Measurements from ENCODE around the gene DBN1.
A peak's percentile ranks its signal among the peaks of the same experiment; 100 is the strongest.

The DBN1 gene

GRCh38 chr5:177474846-177475562, 1.6 kb upstream of the DBN1 start:
- Histone ChIP-seq H3K9ac (ENCODE audit: low read depth in 1 of 2, low read length in 2 of 2) (no peak overlapping the region), H3K27me3 (ENCODE audit: control insufficient read depth in 1 of 2, insufficient read depth in 2 of 2, low read length in 2 of 2) (no peaks in the 10 kb centered on the region), H3K4me3 (ENCODE audit: low read depth in 1 of 2, low read length in 2 of 2) (no peak overlapping the region), H3K27ac (ENCODE audit: low read depth, low read length) (no peak overlapping the region), H3K36me3 (ENCODE audit: control insufficient read depth in 1 of 2, insufficient read depth in 2 of 2, low read length in 2 of 2) (no peaks in the 10 kb centered on the region), H3K4me1 (ENCODE audit: control insufficient read depth in 1 of 2, insufficient read depth in 2 of 2, low read length in 2 of 2) (peaks cover 29 to 30% of the 10 kb centered on the region in 2 donors), H3K9me3 (ENCODE audit: control insufficient read depth in 1 of 2, low read length in 2 of 2) (no peaks in the 10 kb centered on the region)

- Histone ChIP-seq H3K36me3 (ENCODE audit: control insufficient read depth in 1 of 2, insufficient read depth in 2 of 2, low read length in 2 of 2) (no peaks in the 10 kb centered on the region), H3K4me1 (ENCODE audit: control insufficient read depth in 1 of 2, insufficient read depth in 2 of 2, low read length in 2 of 2) (peaks cover 20 to 21% of the 10 kb centered on the region in 2 donors), H3K27ac (ENCODE audit: low read depth, low read length) (no peak overlapping the region), H3K9me3 (ENCODE audit: control insufficient read depth in 1 of 2, low read length in 2 of 2) (no peaks in the 10 kb centered on the region), H3K4me3 (ENCODE audit: low read depth in 1 of 2, low read length in 2 of 2) (no peak overlapping the region), H3K27me3 (ENCODE audit: control insufficient read depth in 1 of 2, insufficient read depth in 2 of 2, low read length in 2 of 2) (no peaks in the 10 kb centered on the region), H3K9ac (ENCODE audit: low read depth in 1 of 2, low read length in 2 of 2) (no peak overlapping the region)
Observed at GRCh38 chr5:177474002-177474476, 605 bp upstream of the DBN1 start.

- Histone ChIP-seq H3K9ac (ENCODE audit: low read depth in 1 of 2, low read length in 2 of 2) (peak overlapping the region; percentile 32 to 38), H3K36me3 (ENCODE audit: control insufficient read depth in 1 of 2, insufficient read depth in 2 of 2, low read length in 2 of 2) (no peaks in the 10 kb centered on the region), H3K27me3 (ENCODE audit: control insufficient read depth in 1 of 2, insufficient read depth in 2 of 2, low read length in 2 of 2) (no peaks in the 10 kb centered on the region), H3K9me3 (ENCODE audit: control insufficient read depth in 1 of 2, low read length in 2 of 2) (no peaks in the 10 kb centered on the region), H3K27ac (ENCODE audit: low read depth, low read length) (no peak overlapping the region), H3K4me1 (ENCODE audit: control insufficient read depth in 1 of 2, insufficient read depth in 2 of 2, low read length in 2 of 2) (peaks cover 15 to 17% of the 10 kb centered on the region in 2 donors), H3K4me3 (ENCODE audit: low read depth in 1 of 2, low read length in 2 of 2) (peak overlapping the region; percentile 56 to 62)
Observed at GRCh38 chr5:177472460-177473442, 683 bp downstream of the DBN1 start.

- no peak overlapping the region for H3K27ac ChIP-seq (ENCODE audit: low read depth, low read length)
- H3K4me1 ChIP-seq (ENCODE audit: control insufficient read depth in 1 of 2, insufficient read depth in 2 of 2, low read length in 2 of 2): peaks cover 15 to 17% of the 10 kb centered on the region in 2 donors
- H3K27me3 ChIP-seq (ENCODE audit: control insufficient read depth in 1 of 2, insufficient read depth in 2 of 2, low read length in 2 of 2): no peaks in the 10 kb centered on the region
- H3K9ac ChIP-seq (ENCODE audit: low read depth in 1 of 2, low read length in 2 of 2): peak overlapping the region; percentile 32 to 38
- no peaks in the 10 kb centered on the region for H3K9me3 ChIP-seq (ENCODE audit: control insufficient read depth in 1 of 2, low read length in 2 of 2)
- H3K4me3 ChIP-seq (ENCODE audit: low read depth in 1 of 2, low read length in 2 of 2): peak overlapping the region; percentile 56 to 62
- H3K36me3 ChIP-seq (ENCODE audit: control insufficient read depth in 1 of 2, insufficient read depth in 2 of 2, low read length in 2 of 2): no peaks in the 10 kb centered on the region
Observed at GRCh38 chr5:177471610-177472356, 1.7 kb downstream of the DBN1 start.

- no peaks in the 10 kb centered on the region for H3K9me3 ChIP-seq (ENCODE audit: control insufficient read depth in 1 of 2, low read length in 2 of 2)
- H3K9ac ChIP-seq (ENCODE audit: low read depth in 1 of 2, low read length in 2 of 2): no peak overlapping the region
- H3K36me3 ChIP-seq (ENCODE audit: control insufficient read depth in 1 of 2, insufficient read depth in 2 of 2, low read length in 2 of 2): no peaks in the 10 kb centered on the region
- H3K27ac ChIP-seq (ENCODE audit: low read depth, low read length): no peak overlapping the region
- no peaks in the 10 kb centered on the region for H3K27me3 ChIP-seq (ENCODE audit: control insufficient read depth in 1 of 2, insufficient read depth in 2 of 2, low read length in 2 of 2)
- H3K4me1 ChIP-seq (ENCODE audit: control insufficient read depth in 1 of 2, insufficient read depth in 2 of 2, low read length in 2 of 2): peaks cover 15 to 17% of the 10 kb centered on the region in 2 donors
- no peak overlapping the region for H3K4me3 ChIP-seq (ENCODE audit: low read depth in 1 of 2, low read length in 2 of 2)
Observed at GRCh38 chr5:177470759-177471536, 2.5 kb downstream of the DBN1 start.

- peaks cover 15 to 17% of the 10 kb centered on the region in 2 donors for H3K4me1 ChIP-seq (ENCODE audit: control insufficient read depth in 1 of 2, insufficient read depth in 2 of 2, low read length in 2 of 2)
- no peak overlapping the region for H3K9ac ChIP-seq (ENCODE audit: low read depth in 1 of 2, low read length in 2 of 2)
- H3K27ac ChIP-seq (ENCODE audit: low read depth, low read length): no peak overlapping the region
Observed at GRCh38 chr5:177469750-177470525, 3.5 kb downstream of the DBN1 start.

GRCh38 chr5:177468685-177469628, 4.5 kb downstream of the DBN1 start:
- no peaks in the 10 kb centered on the region for H3K36me3 ChIP-seq (ENCODE audit: control insufficient read depth in 1 of 2, insufficient read depth in 2 of 2, low read length in 2 of 2)
- no peak overlapping the region for H3K9ac ChIP-seq (ENCODE audit: low read depth in 1 of 2, low read length in 2 of 2)
- H3K4me1 ChIP-seq (ENCODE audit: control insufficient read depth in 1 of 2, insufficient read depth in 2 of 2, low read length in 2 of 2): peaks cover 15 to 17% of the 10 kb centered on the region in 2 donors
- no peaks in the 10 kb centered on the region for H3K27me3 ChIP-seq (ENCODE audit: control insufficient read depth in 1 of 2, insufficient read depth in 2 of 2, low read length in 2 of 2)
- no peak overlapping the region for H3K4me3 ChIP-seq (ENCODE audit: low read depth in 1 of 2, low read length in 2 of 2)
- H3K9me3 ChIP-seq (ENCODE audit: control insufficient read depth in 1 of 2, low read length in 2 of 2): no peaks in the 10 kb centered on the region
- H3K27ac ChIP-seq (ENCODE audit: low read depth, low read length): no peak overlapping the region

More at GRCh38 chr5:177469750-177470525, 3.5 kb downstream of the DBN1 start:
- H3K27me3 ChIP-seq (ENCODE audit: control insufficient read depth in 1 of 2, insufficient read depth in 2 of 2, low read length in 2 of 2): no peaks in the 10 kb centered on the region
- H3K36me3 ChIP-seq (ENCODE audit: control insufficient read depth in 1 of 2, insufficient read depth in 2 of 2, low read length in 2 of 2): no peaks in the 10 kb centered on the region
- no peaks in the 10 kb centered on the region for H3K9me3 ChIP-seq (ENCODE audit: control insufficient read depth in 1 of 2, low read length in 2 of 2)
- no peak overlapping the region for H3K4me3 ChIP-seq (ENCODE audit: low read depth in 1 of 2, low read length in 2 of 2)

GRCh38 chr5:177468329-177468684, 5.1 kb downstream of the DBN1 start:
- no peak overlapping the region for H3K9ac ChIP-seq (ENCODE audit: low read depth in 1 of 2, low read length in 2 of 2)
- H3K27me3 ChIP-seq (ENCODE audit: control insufficient read depth in 1 of 2, insufficient read depth in 2 of 2, low read length in 2 of 2): no peaks in the 10 kb centered on the region
- no peak overlapping the region for H3K4me3 ChIP-seq (ENCODE audit: low read depth in 1 of 2, low read length in 2 of 2)
- no peak overlapping the region for H3K27ac ChIP-seq (ENCODE audit: low read depth, low read length)
- H3K4me1 ChIP-seq (ENCODE audit: control insufficient read depth in 1 of 2, insufficient read depth in 2 of 2, low read length in 2 of 2): peaks cover 15 to 17% of the 10 kb centered on the region in 2 donors
- H3K36me3 ChIP-seq (ENCODE audit: control insufficient read depth in 1 of 2, insufficient read depth in 2 of 2, low read length in 2 of 2): no peaks in the 10 kb centered on the region
- H3K9me3 ChIP-seq (ENCODE audit: control insufficient read depth in 1 of 2, low read length in 2 of 2): no peaks in the 10 kb centered on the region
